NB4 (cell line): Measurements from ENCODE around the gene JOSD1.

Experiments used
- DNase-seq: peaks from one replicate; pipeline ENCODE4 v3.0.0; 2010; ENCODE audit warnings: low read depth
- H3K4me3 ChIP-seq: one replicate; pipeline ENCODE4 v1.5.1; 2011; ENCODE audit warnings: mild to moderate bottlenecking, low read depth, low read length, moderate library complexity
- CTCF ChIP-seq: IDR thresholded peaks from one replicate; pipeline ENCODE4 v1.5.1; 2012; ENCODE audit warnings: low read depth, low read length
- MAX ChIP-seq: IDR thresholded peaks from 2 replicates; pipeline ENCODE4 v1.6.1; 2011; ENCODE audit warnings: low read depth, low read length
- MYC ChIP-seq: IDR thresholded peaks from 2 replicates; pipeline ENCODE4 v1.6.1; 2011; ENCODE audit warnings: low read depth, low read length
- POLR2A ChIP-seq: IDR thresholded peaks from 2 replicates; pipeline ENCODE4 v1.6.1; 2011; ENCODE audit warnings: mild to moderate bottlenecking; ENCODE audit not compliant: insufficient read length; ENCODE audit errors: extremely low read depth

JOSD1 gene

GRCh38 chr22:38706101-38706900 lies 5.6 kb upstream of the JOSD1 start:
- peak overlapping the region; percentile 96 for H3K4me3 ChIP-seq
- peak; percentile 57 for DNase-seq
- TF ChIP-seq MAX, result peak; percentile 60
- no peak for TF ChIP-seq POLR2A

GRCh38 chr22:38705235-38706100 lies 4.7 kb upstream of the JOSD1 start, which contains the start of gene GTPBP1:
TSS of gene GTPBP1 (plus strand) at chr22:38705944. CDS start at chr22:38705956, 12 bp downstream.
- TF ChIP-seq CTCF, result no peak
- TF ChIP-seq MYC, result no peak
- TF ChIP-seq MAX, result 0 out of 2 replicates have a peak, but pooled peaks have one; percentile 1
- TF ChIP-seq POLR2A, result peak; percentile 68
- DNase-seq, result peak; percentile 100
- peak within 1 kb of the TSS; percentile 96 for H3K4me3 ChIP-seq

- peak overlapping the region; percentile 65 for H3K4me3 ChIP-seq
- no peak for DNase-seq
- TF ChIP-seq MYC (no peak), CTCF (no peak), MAX (no peak), POLR2A (no peak)
Observed at GRCh38 chr22:38704654-38705234, 4.0 kb upstream of the JOSD1 start.

GRCh38 chr22:38700270-38700788 lies 414 bp downstream of the JOSD1 start:
- no peak for TF ChIP-seq POLR2A
- no peak for TF ChIP-seq MYC
- TF ChIP-seq CTCF, result no peak
- TF ChIP-seq MAX, result no peak
- H3K4me3 ChIP-seq, result peak overlapping the region; percentile 78
- DNase-seq, result no peak

GRCh38 chr22:38699784-38700183 lies 959 bp downstream of the JOSD1 start:
- no peak for TF ChIP-seq MYC
- TF ChIP-seq MAX, result no peak
- TF ChIP-seq CTCF, result no peak
- no peak for TF ChIP-seq POLR2A
- H3K4me3 ChIP-seq, result peak overlapping the region; percentile 78
- peak; percentile 17 for DNase-seq
